ENCODE measurements around the gene MYO3B. TPM values are rescaled to one million over a fixed set of nuclear protein-coding genes. Genes with fewer than 3 reads are reported as not detected.

Gene MYO3B
- total RNA-seq, 1 experiment from 2014 or later, result 0.50 TPM

DNA sequence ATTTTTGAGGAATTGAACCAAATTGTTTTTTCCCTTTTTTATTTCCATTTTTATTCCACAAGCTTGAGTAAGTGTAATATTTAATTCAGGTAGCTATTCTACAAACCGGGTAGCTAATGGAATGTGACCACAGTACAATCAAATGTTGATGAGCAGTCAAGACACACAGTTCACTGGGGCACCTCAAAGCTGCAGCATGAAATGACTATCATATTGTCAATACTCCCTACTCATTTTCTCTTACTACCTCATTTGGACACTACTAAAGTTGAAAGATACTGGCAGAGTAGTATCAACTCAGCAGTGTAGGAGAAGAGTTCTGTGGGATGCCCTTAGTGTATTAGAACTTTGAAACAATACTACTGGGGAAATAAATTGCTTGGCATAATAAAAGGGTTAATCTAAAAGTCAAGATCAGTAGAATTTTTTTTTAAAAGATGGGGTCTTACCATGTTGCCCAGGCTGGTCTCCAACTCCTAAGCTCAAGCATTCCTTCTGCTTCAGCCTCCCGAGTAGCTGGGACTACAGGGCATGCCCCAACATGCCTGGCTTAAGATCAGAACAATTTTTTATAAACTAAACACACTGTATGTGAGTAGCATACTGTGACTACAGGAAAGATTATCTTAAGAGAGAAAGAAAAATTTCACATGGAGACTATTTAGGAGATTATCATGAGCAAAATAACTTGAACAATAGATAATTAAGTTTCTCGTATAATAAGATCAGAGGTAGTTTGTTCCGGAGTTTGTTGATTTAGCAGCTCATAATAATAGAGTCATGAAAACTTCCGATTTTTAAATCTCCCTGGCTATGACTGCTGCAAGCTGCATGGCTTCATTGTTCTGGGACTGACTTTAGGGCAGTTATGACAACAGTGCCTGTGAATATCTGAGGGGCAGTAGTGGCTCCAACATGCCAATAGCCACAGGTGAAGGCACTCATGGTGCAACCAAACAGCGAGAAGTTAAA is 43.7 kb downstream of the MYO3B start:
- Mint-ChIP-seq H3K4me3 (no peak overlapping the region), H3K36me3 (peaks cover 3% of the 10 kb centered on the region), H3K27me3 (ENCODE audit: low read depth) (peaks cover 7% of the 10 kb centered on the region), H3K4me1 (peaks cover 56% of the 10 kb centered on the region), H3K27ac (peak overlapping the region; percentile 98), H3K9me3 (no peaks in the 10 kb centered on the region)
- ChIA-PET CTCF (interaction anchor here (0.6 to 2.3 kb wide), 3 partner anchors 15 to 208 kb away, joined by 3 to 14 read pairs (median 3); no protein-coding TSS in a partner anchor), POLR2A (no interaction called here)
- no peak for DNase-seq (ENCODE audit: low spot score)
- peak; percentile 35 for ATAC-seq
- TF ChIP-seq ZNF121 (CRISPR knock-in tag; IDR thresholded peaks at IDR 0.05), result peak; percentile 86
- no peak for TF ChIP-seq TEAD4 (CRISPR knock-in tag; IDR thresholded peaks at IDR 0.05)
- peak; percentile 79 for TF ChIP-seq TP53 (CRISPR knock-in tag; IDR thresholded peaks at IDR 0.05)

DNA sequence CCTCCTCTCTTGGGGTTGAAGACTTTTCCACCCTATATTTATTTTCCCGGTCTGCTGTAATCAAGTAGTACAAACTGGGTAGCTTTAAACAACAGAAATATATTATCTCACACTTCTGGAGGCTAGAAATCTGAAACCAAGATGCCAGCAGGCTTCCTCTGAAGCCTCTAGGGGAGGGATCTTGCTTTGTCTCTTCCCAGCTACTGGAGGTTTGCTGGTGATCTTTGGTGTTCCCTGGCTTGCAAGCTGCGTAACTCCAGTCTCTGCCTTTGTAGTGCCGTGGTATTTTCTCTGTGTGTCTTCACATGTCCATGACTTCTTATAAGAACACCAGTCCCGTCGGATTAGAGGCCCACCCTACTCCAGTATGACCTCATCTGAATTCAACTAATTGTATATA is 44.4 kb downstream of the MYO3B start:
- DNase-seq (ENCODE audit: low spot score) (no peak), ATAC-seq (peak; percentile 77)
- H3K9me3 Mint-ChIP-seq, result no peaks in the 10 kb centered on the region
- ChIA-PET CTCF (interaction anchor here (0.6 to 2.3 kb wide), 3 partner anchors 14 to 208 kb away, joined by 3 to 14 read pairs (median 3); no protein-coding TSS in a partner anchor), POLR2A (no interaction called here)
- no peak overlapping the region for H3K4me3 Mint-ChIP-seq
- TF ChIP-seq, protein P1, sequence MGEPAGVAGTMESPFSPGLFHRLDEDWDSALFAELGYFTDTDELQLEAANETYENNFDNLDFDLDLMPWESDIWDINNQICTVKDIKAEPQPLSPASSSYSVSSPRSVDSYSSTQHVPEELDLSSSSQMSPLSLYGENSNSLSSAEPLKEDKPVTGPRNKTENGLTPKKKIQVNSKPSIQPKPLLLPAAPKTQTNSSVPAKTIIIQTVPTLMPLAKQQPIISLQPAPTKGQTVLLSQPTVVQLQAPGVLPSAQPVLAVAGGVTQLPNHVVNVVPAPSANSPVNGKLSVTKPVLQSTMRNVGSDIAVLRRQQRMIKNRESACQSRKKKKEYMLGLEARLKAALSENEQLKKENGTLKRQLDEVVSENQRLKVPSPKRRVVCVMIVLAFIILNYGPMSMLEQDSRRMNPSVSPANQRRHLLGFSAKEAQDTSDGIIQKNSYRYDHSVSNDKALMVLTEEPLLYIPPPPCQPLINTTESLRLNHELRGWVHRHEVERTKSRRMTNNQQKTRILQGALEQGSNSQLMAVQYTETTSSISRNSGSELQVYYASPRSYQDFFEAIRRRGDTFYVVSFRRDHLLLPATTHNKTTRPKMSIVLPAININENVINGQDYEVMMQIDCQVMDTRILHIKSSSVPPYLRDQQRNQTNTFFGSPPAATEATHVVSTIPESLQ (CRISPR knock-in tag; IDR thresholded peaks at IDR 0.05), result no peak
- no peak for TF ChIP-seq ATF1 (CRISPR knock-in tag; IDR thresholded peaks at IDR 0.05)
- no peak for TF ChIP-seq ZNF416 (CRISPR knock-in tag; IDR thresholded peaks at IDR 0.05)
- no peak for TF ChIP-seq ETV6 (CRISPR knock-in tag; IDR thresholded peaks at IDR 0.05)
- no peak for TF ChIP-seq GABPB1 (CRISPR knock-in tag; IDR thresholded peaks at IDR 0.05)
- no peak for TF ChIP-seq NR2C2 (CRISPR knock-in tag; IDR thresholded peaks at IDR 0.05)
- TF ChIP-seq, protein P2, sequence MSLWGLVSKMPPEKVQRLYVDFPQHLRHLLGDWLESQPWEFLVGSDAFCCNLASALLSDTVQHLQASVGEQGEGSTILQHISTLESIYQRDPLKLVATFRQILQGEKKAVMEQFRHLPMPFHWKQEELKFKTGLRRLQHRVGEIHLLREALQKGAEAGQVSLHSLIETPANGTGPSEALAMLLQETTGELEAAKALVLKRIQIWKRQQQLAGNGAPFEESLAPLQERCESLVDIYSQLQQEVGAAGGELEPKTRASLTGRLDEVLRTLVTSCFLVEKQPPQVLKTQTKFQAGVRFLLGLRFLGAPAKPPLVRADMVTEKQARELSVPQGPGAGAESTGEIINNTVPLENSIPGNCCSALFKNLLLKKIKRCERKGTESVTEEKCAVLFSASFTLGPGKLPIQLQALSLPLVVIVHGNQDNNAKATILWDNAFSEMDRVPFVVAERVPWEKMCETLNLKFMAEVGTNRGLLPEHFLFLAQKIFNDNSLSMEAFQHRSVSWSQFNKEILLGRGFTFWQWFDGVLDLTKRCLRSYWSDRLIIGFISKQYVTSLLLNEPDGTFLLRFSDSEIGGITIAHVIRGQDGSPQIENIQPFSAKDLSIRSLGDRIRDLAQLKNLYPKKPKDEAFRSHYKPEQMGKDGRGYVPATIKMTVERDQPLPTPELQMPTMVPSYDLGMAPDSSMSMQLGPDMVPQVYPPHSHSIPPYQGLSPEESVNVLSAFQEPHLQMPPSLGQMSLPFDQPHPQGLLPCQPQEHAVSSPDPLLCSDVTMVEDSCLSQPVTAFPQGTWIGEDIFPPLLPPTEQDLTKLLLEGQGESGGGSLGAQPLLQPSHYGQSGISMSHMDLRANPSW (CRISPR knock-in tag; conservative IDR thresholded peaks at IDR 0.05; ENCODE audit: low read depth), result no peak
- TF ChIP-seq, protein P3, sequence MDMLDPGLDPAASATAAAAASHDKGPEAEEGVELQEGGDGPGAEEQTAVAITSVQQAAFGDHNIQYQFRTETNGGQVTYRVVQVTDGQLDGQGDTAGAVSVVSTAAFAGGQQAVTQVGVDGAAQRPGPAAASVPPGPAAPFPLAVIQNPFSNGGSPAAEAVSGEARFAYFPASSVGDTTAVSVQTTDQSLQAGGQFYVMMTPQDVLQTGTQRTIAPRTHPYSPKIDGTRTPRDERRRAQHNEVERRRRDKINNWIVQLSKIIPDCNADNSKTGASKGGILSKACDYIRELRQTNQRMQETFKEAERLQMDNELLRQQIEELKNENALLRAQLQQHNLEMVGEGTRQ (CRISPR knock-in tag; IDR thresholded peaks at IDR 0.05), result no peak
- TF ChIP-seq ZNF232 (CRISPR knock-in tag; IDR thresholded peaks at IDR 0.05), result no peak
- TF ChIP-seq, protein P4, sequence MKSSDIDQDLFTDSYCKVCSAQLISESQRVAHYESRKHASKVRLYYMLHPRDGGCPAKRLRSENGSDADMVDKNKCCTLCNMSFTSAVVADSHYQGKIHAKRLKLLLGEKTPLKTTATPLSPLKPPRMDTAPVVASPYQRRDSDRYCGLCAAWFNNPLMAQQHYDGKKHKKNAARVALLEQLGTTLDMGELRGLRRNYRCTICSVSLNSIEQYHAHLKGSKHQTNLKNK (CRISPR knock-in tag; IDR thresholded peaks at IDR 0.05), result no peak
- TF ChIP-seq ZNF219 (CRISPR knock-in tag; IDR thresholded peaks at IDR 0.05; ENCODE audit: borderline replicate concordance), result no peak
- TF ChIP-seq, protein P5, sequence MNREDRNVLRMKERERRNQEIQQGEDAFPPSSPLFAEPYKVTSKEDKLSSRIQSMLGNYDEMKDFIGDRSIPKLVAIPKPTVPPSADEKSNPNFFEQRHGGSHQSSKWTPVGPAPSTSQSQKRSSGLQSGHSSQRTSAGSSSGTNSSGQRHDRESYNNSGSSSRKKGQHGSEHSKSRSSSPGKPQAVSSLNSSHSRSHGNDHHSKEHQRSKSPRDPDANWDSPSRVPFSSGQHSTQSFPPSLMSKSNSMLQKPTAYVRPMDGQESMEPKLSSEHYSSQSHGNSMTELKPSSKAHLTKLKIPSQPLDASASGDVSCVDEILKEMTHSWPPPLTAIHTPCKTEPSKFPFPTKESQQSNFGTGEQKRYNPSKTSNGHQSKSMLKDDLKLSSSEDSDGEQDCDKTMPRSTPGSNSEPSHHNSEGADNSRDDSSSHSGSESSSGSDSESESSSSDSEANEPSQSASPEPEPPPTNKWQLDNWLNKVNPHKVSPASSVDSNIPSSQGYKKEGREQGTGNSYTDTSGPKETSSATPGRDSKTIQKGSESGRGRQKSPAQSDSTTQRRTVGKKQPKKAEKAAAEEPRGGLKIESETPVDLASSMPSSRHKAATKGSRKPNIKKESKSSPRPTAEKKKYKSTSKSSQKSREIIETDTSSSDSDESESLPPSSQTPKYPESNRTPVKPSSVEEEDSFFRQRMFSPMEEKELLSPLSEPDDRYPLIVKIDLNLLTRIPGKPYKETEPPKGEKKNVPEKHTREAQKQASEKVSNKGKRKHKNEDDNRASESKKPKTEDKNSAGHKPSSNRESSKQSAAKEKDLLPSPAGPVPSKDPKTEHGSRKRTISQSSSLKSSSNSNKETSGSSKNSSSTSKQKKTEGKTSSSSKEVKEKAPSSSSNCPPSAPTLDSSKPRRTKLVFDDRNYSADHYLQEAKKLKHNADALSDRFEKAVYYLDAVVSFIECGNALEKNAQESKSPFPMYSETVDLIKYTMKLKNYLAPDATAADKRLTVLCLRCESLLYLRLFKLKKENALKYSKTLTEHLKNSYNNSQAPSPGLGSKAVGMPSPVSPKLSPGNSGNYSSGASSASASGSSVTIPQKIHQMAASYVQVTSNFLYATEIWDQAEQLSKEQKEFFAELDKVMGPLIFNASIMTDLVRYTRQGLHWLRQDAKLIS (CRISPR knock-in tag; IDR thresholded peaks at IDR 0.05; ENCODE audit: borderline replicate concordance), result no peak
- no peak for TF ChIP-seq TEAD1 (CRISPR knock-in tag; IDR thresholded peaks at IDR 0.05)
- TF ChIP-seq RELA (CRISPR knock-in tag; IDR thresholded peaks at IDR 0.05; ENCODE audit: borderline replicate concordance), result no peak
- no peak for TF ChIP-seq NR1H2 (CRISPR knock-in tag; IDR thresholded peaks at IDR 0.05)
- TF ChIP-seq, protein P6, sequence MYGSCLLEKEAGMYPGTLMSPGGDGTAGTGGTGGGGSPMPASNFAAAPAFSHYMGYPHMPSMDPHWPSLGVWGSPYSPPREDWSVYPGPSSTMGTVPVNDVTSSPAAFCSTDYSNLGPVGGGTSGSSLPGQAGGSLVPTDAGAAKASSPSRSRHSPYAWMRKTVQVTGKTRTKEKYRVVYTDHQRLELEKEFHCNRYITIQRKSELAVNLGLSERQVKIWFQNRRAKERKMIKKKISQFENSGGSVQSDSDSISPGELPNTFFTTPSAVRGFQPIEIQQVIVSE (CRISPR knock-in tag; IDR thresholded peaks at IDR 0.05; ENCODE audit: borderline replicate concordance), result no peak
- TF ChIP-seq ZNF138 (CRISPR knock-in tag; conservative IDR thresholded peaks at IDR 0.05), result no peak
- peaks cover 3% of the 10 kb centered on the region for H3K36me3 Mint-ChIP-seq
- H3K27ac Mint-ChIP-seq, result peak overlapping the region; percentile 98
- H3K27me3 Mint-ChIP-seq (ENCODE audit: low read depth), result peaks cover 7% of the 10 kb centered on the region
- H3K4me1 Mint-ChIP-seq, result peaks cover 49% of the 10 kb centered on the region

Measured in WTC11 (cell line).